GM12878 (cell line): Measurements from ENCODE around the gene ELK3. TPM values are rescaled to one million over a fixed set of nuclear protein-coding genes. Genes with fewer than 3 reads are reported as not detected.

ENCODE experiments used
- ATAC-seq: fragments of 200-7000 bp; cut with Tn5 transposase; 3 replicates; pipeline ENCODE4 v1.9.1; 2020; ENCODE audit warnings: mild to moderate bottlenecking, moderate library complexity
- BruUV-seq: library from RNA; stranded (reverse); fragments of 400-500 nt; replicated peaks from 2 replicates; lab custom pipeline; 2021; lab: Mats Ljungman, UMichigan
- CTCF ChIA-PET: fragments of 300-600 bp; sonication (Branson Sonifier 250); formaldehyde crosslinking; extraction: SDS; loops from one replicate; lab custom pipeline; 2021; ENCODE audit warnings: inconsistent platforms; lab: Yijun Ruan, JAX
- POLR2A ChIA-PET: fragments of 350-600 bp; formaldehyde crosslinking; extraction: SDS; loops from one replicate; lab custom pipeline; 2021; ENCODE audit warnings: inconsistent platforms; lab: Charles Lee
- RAD21 ChIA-PET: fragments of 300-600 bp; sonication (Branson Sonifier 250); formaldehyde crosslinking; loops from one replicate; lab custom pipeline; 2023; ENCODE audit warnings: antibody characterized with exemption; ENCODE audit not compliant: unreplicated experiment; lab: Charles Lee
- SMC1A ChIA-PET: fragments of 300-600 bp; sonication (Branson Sonifier 250); formaldehyde crosslinking; loops from one replicate; lab custom pipeline; 2023; ENCODE audit not compliant: unreplicated experiment, uncharacterized antibody; lab: Charles Lee
- DNase-seq: peaks from one replicate; pipeline ENCODE4 v3.0.0-alpha.2; 2011; ENCODE audit warnings: low read depth, low spot score
- FAIRE-seq: peaks from 3 replicates; lab custom pipeline; 2011; peaks lifted over from hg19 to GRCh38; lab: Jason Lieb, UNC
- H2AFZ ChIP-seq: 2 replicates; pipeline ENCODE4 v1.6.0; 2011; ENCODE audit warnings: low read depth, low read length, control low read depth; ENCODE audit not compliant: control insufficient read depth
- H3K27ac ChIP-seq: 2 replicates; pipeline ENCODE4 v1.5.1; 2011; ENCODE audit warnings: control low read depth; ENCODE audit not compliant: control insufficient read depth, insufficient read depth
- H3K27me3 ChIP-seq, 2 experiments: replicated peaks in 1 of 2; 2 replicates each; pipeline versions ENCODE4 v1.6.0 to v1.6.1; 2011; ENCODE audit warnings: low read length in 1 of 2; ENCODE audit not compliant: control insufficient read depth in 2 of 2, insufficient read depth in 2 of 2
- H3K36me3 ChIP-seq, 2 experiments: 2 replicates each; pipeline ENCODE4 v1.5.1; 2011; ENCODE audit warnings: low read length in 1 of 2; ENCODE audit not compliant: control insufficient read depth in 2 of 2, insufficient read depth in 2 of 2
- H3K4me1 ChIP-seq: 2 replicates; pipeline ENCODE4 v1.6.1; 2011; ENCODE audit warnings: mild to moderate bottlenecking, low read length, moderate library complexity, mixed read lengths; ENCODE audit not compliant: control insufficient read depth, insufficient read depth
- H3K4me2 ChIP-seq: 2 replicates; pipeline ENCODE4 v1.6.0; 2011; ENCODE audit warnings: control low read depth; ENCODE audit not compliant: control insufficient read depth, insufficient read depth
- H3K4me3 ChIP-seq: fragments of 200-600 bp; sonication (generic); 2 replicates; pipeline ENCODE4 v1.5.1; 2016
- H3K79me2 ChIP-seq: 2 replicates; pipeline ENCODE4 v1.6.0; 2011; ENCODE audit warnings: low read length; ENCODE audit not compliant: control insufficient read depth, insufficient read depth
- H3K9ac ChIP-seq: 2 replicates; pipeline ENCODE4 v1.8.0; 2011; ENCODE audit warnings: low read length, control low read depth, mixed read lengths; ENCODE audit not compliant: control insufficient read depth, insufficient read depth
- H3K9me3 ChIP-seq: replicated peaks from 3 replicates; pipeline ENCODE4 v1.5.1; 2011; ENCODE audit warnings: mild to moderate bottlenecking, low read length; ENCODE audit not compliant: control insufficient read depth, insufficient read depth
- H4K20me1 ChIP-seq: 2 replicates; pipeline ENCODE4 v1.6.0; 2011; ENCODE audit not compliant: control insufficient read depth, insufficient read depth
- BCL11A ChIP-seq: IDR thresholded peaks from 2 replicates; pipeline ENCODE4 v1.6.1; 2011; ENCODE audit warnings: low read depth, low read length
- FOS ChIP-seq: IDR thresholded peaks from 3 replicates; pipeline ENCODE4 v1.6.1; 2011; ENCODE audit warnings: borderline replicate concordance; ENCODE audit not compliant: insufficient read length; ENCODE audit errors: extremely low read depth
- IRF4 ChIP-seq: IDR thresholded peaks from 2 replicates; pipeline ENCODE4 v1.6.1; 2011; ENCODE audit warnings: low read depth, low read length
- NFYB ChIP-seq: IDR thresholded peaks from 2 replicates; pipeline ENCODE4 v1.6.1; 2011; ENCODE audit warnings: low read depth, mild to moderate bottlenecking, low read length, improper control_type of control experiment, moderate library complexity; ENCODE audit not compliant: insufficient read depth
- POLR2A ChIP-seq: IDR thresholded peaks from 2 replicates; pipeline ENCODE4 v1.6.1; 2011; ENCODE audit warnings: low read depth, mild to moderate bottlenecking, low read length
- WGBS: methylation state at CpG from one replicate; pipeline ENCODE4 v1.1.6; 2016; ENCODE audit warnings: low lambda C conversion rate; ENCODE audit not compliant: insufficient replicate concordance, insufficient coverage; ENCODE audit errors: missing lambda C conversion rate; 5-methylcytosine and 5-hydroxymethylcytosine counted together
- in situ Hi-C: fragments of 300-500 bp; cut with MboI; formaldehyde crosslinking; loops from 9 replicates; pipeline ENCODE4 v1.14.3; 2018; ENCODE audit warnings: mixed read lengths
- intact Hi-C: fragments of 100-400 bp; cut with micrococcal nuclease; formaldehyde crosslinking; loops from one replicate; pipeline ENCODE4 v1.14.2; 2022; ENCODE audit not compliant: unreplicated experiment
- polyA plus RNA-seq, 11 experiments: library from polyadenylated mRNA; depleted of rRNA in 4 of 11; unstranded in 6 of 11; stranded (reverse) in 5 of 11; fragments of >200 nt; fragmentation: Nextera tagmentation in 4 of 11; fragmentation: Illumina TruSeq in 1 of 11; extraction: Ambion mirVana in 4 of 11; extraction: Trizol in 1 of 11; gene quantifications; 1 replicate in 1 of 11; 2 replicates in 10 of 11; pipeline versions ENCODE4 v1.2.1 to v1.2.3, GENCODE V29; 2011 to 2016; ENCODE audit warnings: inconsistent platforms in 2 of 11, missing spikeins in 2 of 11, low read depth in 1 of 11
- total RNA-seq, 4 experiments: library from RNA; depleted of rRNA in 3 of 4; stranded (reverse); fragments of >200 nt in 3 of 4; fragmentation: Illumina TruSeq in 1 of 4; extraction: Trizol in 1 of 4; gene quantifications; 2 replicates each; pipeline versions ENCODE4 v1.2.1 to v1.2.3, GENCODE V29; 2013 to 2021
- TF ChIP-seq, protein P1 (sequence below): fragments of 450-650 bp; IDR thresholded peaks from 2 replicates; pipeline ENCODE4 v1.6.1; 2018; ENCODE audit warnings: mild to moderate bottlenecking, low read depth, moderate library complexity; ENCODE audit not compliant: partially characterized antibody
- TF ChIP-seq, protein P2 (sequence below): fragments of 450-650 bp; IDR thresholded peaks from 2 replicates; pipeline ENCODE4 v1.6.1; 2017; ENCODE audit warnings: mild to moderate bottlenecking, moderate library complexity

Gene ELK3
- total and polyA plus RNA-seq, 10 of the 15 experiments (the other 5 are each of a cell fraction or from before 2014, with no cell fraction given): 0.37 to 4.8 (median 0.88) TPM

DNA sequence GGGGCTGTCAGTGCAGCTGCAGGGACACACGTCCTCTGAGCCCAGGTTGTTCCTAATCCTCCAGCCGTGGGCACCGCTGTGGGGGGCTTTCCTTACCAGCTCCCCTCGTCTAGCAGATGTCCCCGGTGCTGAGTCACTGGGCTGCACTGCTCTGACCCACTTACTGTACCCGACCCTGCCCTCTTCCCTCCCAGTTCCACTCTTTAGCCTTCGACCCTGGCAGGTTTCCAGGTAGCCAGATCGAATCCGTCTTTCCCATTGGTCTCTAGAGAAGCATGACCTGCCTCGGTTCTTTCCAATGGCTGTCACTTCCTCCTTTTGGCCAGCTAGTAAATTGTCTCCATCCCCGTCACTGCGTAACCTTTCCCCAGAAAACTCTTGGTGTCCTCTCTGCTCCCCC lies 48.4 kb downstream of the ELK3 start (continued):
- TF ChIP-seq, protein P1, sequence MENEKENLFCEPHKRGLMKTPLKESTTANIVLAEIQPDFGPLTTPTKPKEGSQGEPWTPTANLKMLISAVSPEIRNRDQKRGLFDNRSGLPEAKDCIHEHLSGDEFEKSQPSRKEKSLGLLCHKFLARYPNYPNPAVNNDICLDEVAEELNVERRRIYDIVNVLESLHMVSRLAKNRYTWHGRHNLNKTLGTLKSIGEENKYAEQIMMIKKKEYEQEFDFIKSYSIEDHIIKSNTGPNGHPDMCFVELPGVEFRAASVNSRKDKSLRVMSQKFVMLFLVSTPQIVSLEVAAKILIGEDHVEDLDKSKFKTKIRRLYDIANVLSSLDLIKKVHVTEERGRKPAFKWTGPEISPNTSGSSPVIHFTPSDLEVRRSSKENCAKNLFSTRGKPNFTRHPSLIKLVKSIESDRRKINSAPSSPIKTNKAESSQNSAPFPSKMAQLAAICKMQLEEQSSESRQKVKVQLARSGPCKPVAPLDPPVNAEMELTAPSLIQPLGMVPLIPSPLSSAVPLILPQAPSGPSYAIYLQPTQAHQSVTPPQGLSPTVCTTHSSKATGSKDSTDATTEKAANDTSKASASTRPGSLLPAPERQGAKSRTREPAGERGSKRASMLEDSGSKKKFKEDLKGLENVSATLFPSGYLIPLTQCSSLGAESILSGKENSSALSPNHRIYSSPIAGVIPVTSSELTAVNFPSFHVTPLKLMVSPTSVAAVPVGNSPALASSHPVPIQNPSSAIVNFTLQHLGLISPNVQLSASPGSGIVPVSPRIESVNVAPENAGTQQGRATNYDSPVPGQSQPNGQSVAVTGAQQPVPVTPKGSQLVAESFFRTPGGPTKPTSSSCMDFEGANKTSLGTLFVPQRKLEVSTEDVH: no peak

DNA sequence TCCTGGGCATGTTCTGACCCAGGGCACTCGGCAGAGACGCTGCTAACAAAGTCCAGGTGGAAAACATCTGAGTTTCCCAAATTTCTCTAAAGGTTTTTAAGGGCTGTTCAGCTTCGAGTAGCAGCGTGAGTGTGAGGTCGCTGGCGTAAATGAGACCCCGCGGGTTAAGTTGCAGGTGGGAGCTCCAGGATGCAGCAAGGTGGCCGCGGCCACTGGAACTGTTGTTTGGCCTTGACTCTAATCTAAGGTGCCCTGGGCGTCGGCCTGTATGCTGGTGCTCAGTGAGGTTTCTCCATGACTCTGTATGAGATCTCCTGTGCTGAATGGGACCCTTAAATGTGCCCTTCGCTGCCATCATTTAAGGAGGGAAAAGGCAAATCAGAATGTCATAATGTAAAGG lies 50.7 kb downstream of the ELK3 start:
- SMC1A ChIA-PET: interaction anchor here (0.8 to 1.2 kb wide), 3 partner anchors 10 to 272 kb away, joined by 3 read pairs; no protein-coding TSS in a partner anchor
- no peaks in the 10 kb centered on the region for H3K27me3 ChIP-seq
- no peak overlapping the region for H2AFZ ChIP-seq
- intact Hi-C loops: no loop called here
- H3K36me3 ChIP-seq: peaks cover 0 to 13% of the 10 kb centered on the region in 2 experiments; a peak in 3 of 4 replicates
- DNase-seq: no peak
- ATAC-seq: no peak
- H3K9me3 ChIP-seq: no peaks in the 10 kb centered on the region
- H3K27ac ChIP-seq: no peak overlapping the region
- no peaks in the 10 kb centered on the region for H4K20me1 ChIP-seq
- no peak for FAIRE-seq
- no peaks in the 10 kb centered on the region for H3K4me1 ChIP-seq
- no peak overlapping the region for H3K4me2 ChIP-seq
- CTCF ChIA-PET: interaction anchor here (1.3 to 1.8 kb wide), 2 partner anchors 14 to 30 kb away, joined by 3 to 4 read pairs; no protein-coding TSS in a partner anchor
- no peak for TF ChIP-seq POLR2A
- no peak for TF ChIP-seq IRF4
- TF ChIP-seq BCL11A: no peak
- TF ChIP-seq, protein P2, sequence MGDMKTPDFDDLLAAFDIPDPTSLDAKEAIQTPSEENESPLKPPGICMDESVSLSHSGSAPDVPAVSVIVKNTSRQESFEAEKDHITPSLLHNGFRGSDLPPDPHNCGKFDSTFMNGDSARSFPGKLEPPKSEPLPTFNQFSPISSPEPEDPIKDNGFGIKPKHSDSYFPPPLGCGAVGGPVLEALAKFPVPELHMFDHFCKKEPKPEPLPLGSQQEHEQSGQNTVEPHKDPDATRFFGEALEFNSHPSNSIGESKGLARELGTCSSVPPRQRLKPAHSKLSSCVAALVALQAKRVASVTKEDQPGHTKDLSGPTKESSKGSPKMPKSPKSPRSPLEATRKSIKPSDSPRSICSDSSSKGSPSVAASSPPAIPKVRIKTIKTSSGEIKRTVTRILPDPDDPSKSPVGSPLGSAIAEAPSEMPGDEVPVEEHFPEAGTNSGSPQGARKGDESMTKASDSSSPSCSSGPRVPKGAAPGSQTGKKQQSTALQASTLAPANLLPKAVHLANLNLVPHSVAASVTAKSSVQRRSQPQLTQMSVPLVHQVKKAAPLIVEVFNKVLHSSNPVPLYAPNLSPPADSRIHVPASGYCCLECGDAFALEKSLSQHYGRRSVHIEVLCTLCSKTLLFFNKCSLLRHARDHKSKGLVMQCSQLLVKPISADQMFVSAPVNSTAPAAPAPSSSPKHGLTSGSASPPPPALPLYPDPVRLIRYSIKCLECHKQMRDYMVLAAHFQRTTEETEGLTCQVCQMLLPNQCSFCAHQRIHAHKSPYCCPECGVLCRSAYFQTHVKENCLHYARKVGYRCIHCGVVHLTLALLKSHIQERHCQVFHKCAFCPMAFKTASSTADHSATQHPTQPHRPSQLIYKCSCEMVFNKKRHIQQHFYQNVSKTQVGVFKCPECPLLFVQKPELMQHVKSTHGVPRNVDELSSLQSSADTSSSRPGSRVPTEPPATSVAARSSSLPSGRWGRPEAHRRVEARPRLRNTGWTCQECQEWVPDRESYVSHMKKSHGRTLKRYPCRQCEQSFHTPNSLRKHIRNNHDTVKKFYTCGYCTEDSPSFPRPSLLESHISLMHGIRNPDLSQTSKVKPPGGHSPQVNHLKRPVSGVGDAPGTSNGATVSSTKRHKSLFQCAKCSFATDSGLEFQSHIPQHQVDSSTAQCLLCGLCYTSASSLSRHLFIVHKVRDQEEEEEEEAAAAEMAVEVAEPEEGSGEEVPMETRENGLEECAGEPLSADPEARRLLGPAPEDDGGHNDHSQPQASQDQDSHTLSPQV: no peak
- no peak for TF ChIP-seq FOS
- TF ChIP-seq NFYB: no peak
- H3K4me3 ChIP-seq: no peak overlapping the region
- H3K9ac ChIP-seq: no peak overlapping the region
- in situ Hi-C loops: no loop called here
- BruUV-seq: no TSS peak
- POLR2A ChIA-PET: interaction anchor here (0.7 kb wide), 2 partner anchors 24 to 188 kb away, joined by 3 to 6 read pairs; no protein-coding TSS in a partner anchor
- no peaks in the 10 kb centered on the region for H3K79me2 ChIP-seq
- 88% methylated on average over 13 of the region's 13 CpGs for WGBS
- RAD21 ChIA-PET: interaction anchor here (1.6 kb wide), 1 partner anchor 30 kb away, joined by 3 read pairs; no protein-coding TSS in a partner anchor
